ENCODE data around the gene CATSPERE. TPM values are rescaled to one million over a fixed set of nuclear protein-coding genes. Genes with fewer than 3 reads are reported as not detected.
"Not testable (repeated sequence)": the region's sequence is repeated elsewhere in the genome, so short reads cannot be mapped to it uniquely, and the experiment has no call there.

CATSPERE gene
- total RNA-seq, 1 donor from 2014 or later, result 1.1 TPM

DNA sequence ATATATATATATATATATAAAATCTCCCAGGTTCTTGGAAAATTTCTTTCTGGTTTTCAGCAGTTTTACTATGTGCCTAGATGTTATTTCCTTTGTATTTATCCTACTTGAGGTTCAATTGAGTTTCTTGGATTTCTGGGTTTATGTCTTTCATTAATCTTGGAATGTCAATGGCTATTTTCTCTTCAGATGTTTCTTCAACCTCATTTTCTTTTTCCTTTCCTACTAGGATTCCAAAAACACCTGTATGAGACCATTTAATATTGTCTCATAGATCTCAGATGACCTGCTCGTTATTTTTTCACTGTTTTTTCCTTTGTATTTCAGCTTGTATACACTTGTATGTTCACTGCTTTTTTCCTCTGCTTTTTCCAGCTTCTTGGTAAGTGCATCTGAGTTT lies 96.5 kb downstream of the CATSPERE start:
- DNase-seq (no peak), ATAC-seq (ENCODE audit: low read depth) (no peak)
- no peak overlapping the region for H3K4me3 Mint-ChIP-seq
- no peaks in the 10 kb centered on the region for H3K4me1 Mint-ChIP-seq
- H3K36me3 Mint-ChIP-seq (ENCODE audit: low read depth), result peaks cover 4% of the 10 kb centered on the region
- CTCF ChIA-PET, result no interaction called here
- intact Hi-C loops (cut with micrococcal nuclease), result no loop called here
- no peak overlapping the region for H3K27ac Mint-ChIP-seq
- H3K27me3 Mint-ChIP-seq, result no peaks in the 10 kb centered on the region
- POLR2A ChIA-PET, result no interaction called here
- TF ChIP-seq, protein P1, sequence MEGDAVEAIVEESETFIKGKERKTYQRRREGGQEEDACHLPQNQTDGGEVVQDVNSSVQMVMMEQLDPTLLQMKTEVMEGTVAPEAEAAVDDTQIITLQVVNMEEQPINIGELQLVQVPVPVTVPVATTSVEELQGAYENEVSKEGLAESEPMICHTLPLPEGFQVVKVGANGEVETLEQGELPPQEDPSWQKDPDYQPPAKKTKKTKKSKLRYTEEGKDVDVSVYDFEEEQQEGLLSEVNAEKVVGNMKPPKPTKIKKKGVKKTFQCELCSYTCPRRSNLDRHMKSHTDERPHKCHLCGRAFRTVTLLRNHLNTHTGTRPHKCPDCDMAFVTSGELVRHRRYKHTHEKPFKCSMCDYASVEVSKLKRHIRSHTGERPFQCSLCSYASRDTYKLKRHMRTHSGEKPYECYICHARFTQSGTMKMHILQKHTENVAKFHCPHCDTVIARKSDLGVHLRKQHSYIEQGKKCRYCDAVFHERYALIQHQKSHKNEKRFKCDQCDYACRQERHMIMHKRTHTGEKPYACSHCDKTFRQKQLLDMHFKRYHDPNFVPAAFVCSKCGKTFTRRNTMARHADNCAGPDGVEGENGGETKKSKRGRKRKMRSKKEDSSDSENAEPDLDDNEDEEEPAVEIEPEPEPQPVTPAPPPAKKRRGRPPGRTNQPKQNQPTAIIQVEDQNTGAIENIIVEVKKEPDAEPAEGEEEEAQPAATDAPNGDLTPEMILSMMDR (IDR thresholded peaks at IDR 0.05), result no peak
- H3K9me3 Mint-ChIP-seq, result peaks cover 13% of the 10 kb centered on the region

DNA sequence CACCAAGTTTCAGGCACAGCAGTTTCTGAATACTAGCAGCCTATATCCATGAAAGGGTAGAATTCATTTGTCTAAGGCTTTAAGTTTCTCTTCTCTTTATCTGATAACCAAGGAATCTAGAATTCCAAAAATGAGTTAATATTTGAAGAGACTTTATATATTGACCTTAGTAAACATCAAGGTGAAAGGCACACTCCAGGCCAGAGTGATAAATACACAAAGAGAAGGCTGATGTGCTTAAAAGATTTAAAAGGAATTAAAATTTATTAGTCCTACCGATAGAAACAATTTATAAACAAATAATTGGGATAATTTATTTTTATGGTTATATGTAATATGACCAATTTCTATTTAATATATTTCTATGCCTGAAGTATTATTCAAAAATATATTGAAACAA lies 98.5 kb downstream of the CATSPERE start:
- ChIA-PET CTCF (no interaction called here), POLR2A (no interaction called here)
- no peaks in the 10 kb centered on the region for H3K27me3 Mint-ChIP-seq
- H3K9me3 Mint-ChIP-seq, result peaks cover 17% of the 10 kb centered on the region
- TF ChIP-seq, protein P1 (IDR thresholded peaks at IDR 0.05), result no peak
- H3K4me3 Mint-ChIP-seq, result no peak overlapping the region
- H3K27ac Mint-ChIP-seq, result no peak overlapping the region
- intact Hi-C loops (cut with micrococcal nuclease), result no loop called here
- peaks cover 4% of the 10 kb centered on the region for H3K36me3 Mint-ChIP-seq (ENCODE audit: low read depth)
- H3K4me1 Mint-ChIP-seq, result no peaks in the 10 kb centered on the region
- ATAC-seq (ENCODE audit: low read depth) (no peak), DNase-seq (no peak)

DNA sequence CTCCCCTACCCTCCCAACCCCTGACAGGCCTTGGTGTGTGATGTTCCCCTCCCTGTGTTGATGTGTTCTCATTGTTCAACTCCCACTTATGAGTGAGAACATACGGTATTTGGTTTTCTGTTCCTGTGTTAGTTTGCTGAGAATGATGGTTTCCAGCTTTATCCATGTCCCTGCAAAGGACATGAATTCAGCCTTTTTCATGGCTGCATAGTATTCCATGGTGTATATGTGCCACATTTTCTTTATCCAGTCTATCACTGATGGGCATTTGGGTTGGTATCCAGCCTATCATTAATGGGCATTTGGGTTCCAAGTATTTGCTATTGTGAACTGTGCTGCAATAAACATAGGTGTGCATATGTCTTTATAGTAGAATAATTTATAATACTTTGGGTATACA lies 101.8 kb downstream of the CATSPERE start:
- not testable (repeated sequence) for DNase-seq

DNA sequence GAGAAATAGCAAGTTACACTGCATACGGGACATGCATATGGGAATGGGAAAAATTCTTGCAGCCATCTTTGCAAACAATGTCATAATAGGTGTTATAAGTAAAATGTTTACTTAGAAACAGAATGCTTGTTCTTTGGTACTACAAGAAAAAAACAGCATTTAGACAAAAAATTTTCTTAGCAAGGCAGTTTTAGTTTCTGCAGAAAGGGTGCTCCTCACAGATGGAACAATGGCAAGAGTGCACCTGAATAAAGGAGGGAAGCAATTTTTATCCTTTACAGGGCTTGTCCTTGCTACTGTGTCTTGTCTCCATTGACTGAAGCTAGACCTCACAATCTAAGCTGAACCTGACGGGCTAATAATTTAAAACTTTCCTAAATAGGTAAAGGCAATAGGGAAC lies 112.7 kb downstream of the CATSPERE start:
- Mint-ChIP-seq H3K27ac (no peak overlapping the region), H3K9me3 (peaks cover 22% of the 10 kb centered on the region), H3K36me3 (ENCODE audit: low read depth) (peaks cover 10% of the 10 kb centered on the region), H3K27me3 (no peaks in the 10 kb centered on the region), H3K4me3 (no peak overlapping the region), H3K4me1 (no peaks in the 10 kb centered on the region)
- ATAC-seq (ENCODE audit: low read depth) (no peak), DNase-seq (no peak)
- ChIA-PET POLR2A (no interaction called here), CTCF (no interaction called here)
- TF ChIP-seq, protein P1 (IDR thresholded peaks at IDR 0.05), result no peak
- intact Hi-C loops (cut with micrococcal nuclease), result no loop called here

More for the DNA sequence above, 101.8 kb downstream of the CATSPERE start:
- ATAC-seq (ENCODE audit: low read depth); POLR2A ChIA-PET; H3K4me3 Mint-ChIP-seq; H3K27me3 Mint-ChIP-seq; H3K36me3 Mint-ChIP-seq (ENCODE audit: low read depth); CTCF ChIA-PET; H3K4me1 Mint-ChIP-seq; H3K9me3 Mint-ChIP-seq; intact Hi-C loops (cut with micrococcal nuclease); H3K27ac Mint-ChIP-seq: not testable (repeated sequence)

DNA sequence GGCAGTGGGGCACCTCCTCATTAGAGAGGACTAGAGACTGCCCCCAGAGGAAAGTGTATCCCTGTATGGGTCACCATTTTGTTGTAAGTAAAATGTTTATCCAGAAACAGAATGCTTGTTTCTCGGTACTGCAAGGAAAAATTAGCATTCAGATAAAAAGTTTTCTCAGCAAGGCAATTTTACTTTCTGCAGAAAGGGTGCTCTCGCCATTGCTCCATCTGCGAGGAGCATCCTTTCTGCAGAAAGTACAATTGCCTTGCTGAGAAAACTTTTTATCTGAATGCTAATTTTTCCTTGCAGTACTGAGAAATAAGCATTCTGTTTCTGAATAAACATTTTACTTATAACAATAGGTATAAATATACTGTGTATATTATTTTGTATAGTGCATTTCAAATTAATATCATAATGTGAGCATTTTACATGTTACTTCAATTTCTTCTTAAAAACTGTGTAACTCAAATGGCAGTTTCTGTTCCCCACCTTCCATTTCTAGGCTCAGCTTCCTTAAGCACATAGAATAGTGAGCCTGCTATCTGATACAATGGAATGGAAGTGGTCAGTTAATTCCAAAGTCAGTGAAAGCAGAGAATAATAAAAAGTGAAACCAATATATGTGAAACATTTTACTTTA lies 115.3 kb downstream of the CATSPERE start:
- peaks cover 24% of the 10 kb centered on the region for H3K9me3 Mint-ChIP-seq
- ATAC-seq (ENCODE audit: low read depth), result no peak
- no peak for DNase-seq
- no peaks in the 10 kb centered on the region for H3K4me1 Mint-ChIP-seq
- intact Hi-C loops (cut with micrococcal nuclease), result no loop called here
- peaks cover 10% of the 10 kb centered on the region for H3K36me3 Mint-ChIP-seq (ENCODE audit: low read depth)
- ChIA-PET POLR2A (no interaction called here), CTCF (no interaction called here)
- no peak overlapping the region for H3K4me3 Mint-ChIP-seq
- TF ChIP-seq, protein P1 (IDR thresholded peaks at IDR 0.05), result no peak
- no peaks in the 10 kb centered on the region for H3K27me3 Mint-ChIP-seq
- no peak overlapping the region for H3K27ac Mint-ChIP-seq

DNA sequence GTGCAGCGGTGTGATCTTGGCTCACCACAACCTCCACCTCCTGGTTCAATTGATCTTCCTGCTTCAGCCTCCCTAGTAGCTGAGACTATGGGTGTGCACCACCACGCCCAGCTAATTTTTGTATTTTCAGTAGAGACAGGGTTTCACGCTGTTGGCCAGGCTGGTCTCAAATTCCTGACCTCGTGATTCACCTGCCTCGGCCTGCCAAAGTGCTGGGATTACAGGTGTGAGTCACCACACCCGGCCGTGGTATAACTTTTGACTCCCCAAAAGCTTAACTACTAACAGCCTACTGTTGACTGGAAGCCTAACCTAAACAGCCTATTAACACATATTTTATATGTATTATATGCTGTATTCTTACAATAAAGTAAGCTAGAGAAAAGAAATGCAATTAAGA lies 117.1 kb downstream of the CATSPERE start:
- intact Hi-C loops (cut with micrococcal nuclease); POLR2A ChIA-PET; H3K27me3 Mint-ChIP-seq; H3K27ac Mint-ChIP-seq; CTCF ChIA-PET; H3K36me3 Mint-ChIP-seq (ENCODE audit: low read depth); DNase-seq; H3K4me1 Mint-ChIP-seq; H3K4me3 Mint-ChIP-seq; ATAC-seq (ENCODE audit: low read depth): not testable (repeated sequence)
- H3K9me3 Mint-ChIP-seq, result peaks cover 21% of the 10 kb centered on the region

All from activated B cell treated with CpG ODN at 0.5 μM for 24 hours (primary cell).